ENCODE data around the gene TDO2. TPM values are rescaled to one million over a fixed set of nuclear protein-coding genes. Genes with fewer than 3 reads are reported as not detected.
A peak's percentile ranks its signal among the peaks of the same experiment; 100 is the strongest.

Gene TDO2
- total and polyA plus RNA-seq, 8 donors, result 0.35 to 1.4 (median 0.48) TPM; not detected in 4

DNA sequence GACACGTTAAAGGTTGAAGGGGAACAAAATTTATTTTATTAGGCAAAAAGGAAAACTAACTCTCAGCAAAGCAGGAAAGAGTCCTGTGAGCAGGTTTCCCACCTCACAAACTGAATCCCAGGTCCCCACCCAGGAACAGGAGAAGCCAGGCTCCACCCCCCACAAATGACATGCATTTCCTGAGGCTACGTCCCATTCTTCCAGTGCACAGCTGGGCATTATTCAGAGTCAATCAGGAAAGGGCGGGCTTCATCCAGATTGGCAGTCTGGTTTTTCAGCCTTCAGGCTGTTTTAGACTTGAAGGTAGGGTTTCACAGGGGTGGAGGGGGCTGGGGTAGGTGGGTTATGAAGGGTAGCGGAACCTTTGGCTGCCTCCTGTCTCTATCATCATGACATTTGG lies 25.5 kb upstream of the TDO2 start:
- DNase-seq, result no peak
- FAIRE-seq, result no peak

GRCh38 chr4:155878611-155879010 lies 24.9 kb upstream of the TDO2 start:
- DNase-seq, result no peak
- no peak overlapping the region for H3K4me3 ChIP-seq
- WGBS, 2 donors, result 21 to 35% methylated on average over 2 of the region's 2 CpGs
- H3K27me3 ChIP-seq, result no peaks in the 10 kb centered on the region
- H3K27ac ChIP-seq, result no peak overlapping the region
- intact Hi-C loops (cut with DNase I), result no loop called here
- FAIRE-seq, result no peak
- H3K9me3 ChIP-seq, result no peaks in the 10 kb centered on the region
- H3K36me3 ChIP-seq, result no peaks in the 10 kb centered on the region
- H3K4me1 ChIP-seq, result no peaks in the 10 kb centered on the region
- no peak for ATAC-seq
- TF ChIP-seq CTCF (IDR thresholded peaks at IDR 0.05), result no peak

More for the DNA sequence above, 25.5 kb upstream of the TDO2 start:
- H3K9me3 ChIP-seq, result no peaks in the 10 kb centered on the region
- ATAC-seq, result no peak
- no peaks in the 10 kb centered on the region for H3K36me3 ChIP-seq
- H3K27me3 ChIP-seq, result no peaks in the 10 kb centered on the region
- TF ChIP-seq CTCF (IDR thresholded peaks at IDR 0.05), result no peak
- WGBS, 2 donors, result 78 to 85% methylated on average over 4 of the region's 4 CpGs
- H3K27ac ChIP-seq, result no peak overlapping the region
- no peak overlapping the region for H3K4me3 ChIP-seq
- intact Hi-C loops (cut with DNase I), result no loop called here
- H3K4me1 ChIP-seq, result no peaks in the 10 kb centered on the region

DNA sequence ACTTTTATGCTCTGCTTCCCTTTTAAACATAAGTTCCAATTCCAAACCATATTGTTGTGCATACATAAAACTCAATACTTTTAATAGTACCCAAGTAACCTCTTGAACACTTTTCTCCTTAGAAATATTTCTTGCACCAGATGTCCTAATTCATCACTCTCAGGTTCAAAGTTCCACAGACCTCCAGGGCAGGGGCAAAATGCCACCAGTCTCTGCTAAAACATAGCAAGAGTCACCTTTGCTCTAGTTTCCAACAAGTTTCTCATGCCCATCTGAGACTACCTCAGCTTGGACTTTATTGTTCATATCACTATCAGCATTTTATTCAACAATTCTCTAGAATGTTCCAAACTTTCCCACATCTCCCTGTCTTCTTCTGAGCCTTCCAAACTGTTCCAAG lies 23.7 kb upstream of the TDO2 start:
- H3K27ac ChIP-seq, result no peak overlapping the region
- FAIRE-seq, result no peak
- H3K27me3 ChIP-seq, result no peaks in the 10 kb centered on the region
- TF ChIP-seq CTCF (IDR thresholded peaks at IDR 0.05), result no peak
- no peaks in the 10 kb centered on the region for H3K9me3 ChIP-seq
- H3K4me1 ChIP-seq, result no peaks in the 10 kb centered on the region
- intact Hi-C loops (cut with DNase I), result no loop called here
- H3K36me3 ChIP-seq, result no peaks in the 10 kb centered on the region
- no peak for DNase-seq
- no peak overlapping the region for H3K4me3 ChIP-seq
- no peak for ATAC-seq

DNA sequence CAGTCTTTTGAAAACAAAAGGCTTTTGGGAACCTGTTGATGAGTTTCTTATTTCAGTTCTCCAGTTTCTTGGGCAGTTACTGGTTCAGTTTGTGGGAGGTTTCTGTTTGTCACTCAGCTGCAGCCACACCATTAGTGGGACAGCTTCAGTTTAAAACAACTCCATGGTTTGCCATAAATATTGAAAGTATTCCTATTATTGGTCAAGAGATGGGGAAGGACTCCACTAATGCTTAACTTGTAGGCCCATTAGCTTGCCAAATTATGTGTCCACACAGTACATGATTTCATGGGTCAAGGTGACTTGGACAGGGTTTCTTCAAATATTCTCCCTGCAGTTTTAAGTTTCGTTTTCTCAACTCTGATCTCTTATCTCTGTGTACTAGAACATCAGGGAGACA lies 21.9 kb upstream of the TDO2 start:
- TF ChIP-seq CTCF (IDR thresholded peaks at IDR 0.05), result no peak
- 5 to 15% methylated on average over 1 of the region's 1 CpG for WGBS, 2 donors
- intact Hi-C loops (cut with DNase I), result no loop called here

GRCh38 chr4:155883895-155884294 lies 19.6 kb upstream of the TDO2 start:
- WGBS, 2 donors, result 49 to 58% methylated on average over 3 of the region's 3 CpGs
- H3K27me3 ChIP-seq, result no peaks in the 10 kb centered on the region
- no peak for FAIRE-seq
- DNase-seq, result no peak
- TF ChIP-seq CTCF (IDR thresholded peaks at IDR 0.05), result no peak
- no peak for ATAC-seq
- no peak overlapping the region for H3K27ac ChIP-seq
- no peak overlapping the region for H3K4me3 ChIP-seq
- no peaks in the 10 kb centered on the region for H3K36me3 ChIP-seq
- intact Hi-C loops (cut with DNase I), result no loop called here
- no peaks in the 10 kb centered on the region for H3K9me3 ChIP-seq
- H3K4me1 ChIP-seq, result peaks cover 0 to 2% (median 0%) of the 10 kb centered on the region in 3 donors

More for the DNA sequence above, 21.9 kb upstream of the TDO2 start:
- H3K36me3 ChIP-seq, result no peaks in the 10 kb centered on the region
- DNase-seq (peak in 2 of 6 donors; percentile 9 to 14), FAIRE-seq (no peak), ATAC-seq (peak; percentile 70 to 96 (median 87))
- no peaks in the 10 kb centered on the region for H3K4me1 ChIP-seq
- peak overlapping the region in 2 of 4 donors; percentile 44 to 67 for H3K27ac ChIP-seq
- no peak overlapping the region for H3K4me3 ChIP-seq
- no peaks in the 10 kb centered on the region for H3K27me3 ChIP-seq
- no peaks in the 10 kb centered on the region for H3K9me3 ChIP-seq
